ENCODE data around the gene SORCS2. TPM values are rescaled to one million over a fixed set of nuclear protein-coding genes. Genes with fewer than 3 reads are reported as not detected.
A peak's percentile ranks its signal among the peaks of the same experiment; 100 is the strongest.

SORCS2 gene
- total and polyA plus RNA-seq, 2 of the 13 experiments (the other 11 are each of a cell fraction or from before 2014, with no cell fraction given) = 0.82 to 1.0 TPM

DNA sequence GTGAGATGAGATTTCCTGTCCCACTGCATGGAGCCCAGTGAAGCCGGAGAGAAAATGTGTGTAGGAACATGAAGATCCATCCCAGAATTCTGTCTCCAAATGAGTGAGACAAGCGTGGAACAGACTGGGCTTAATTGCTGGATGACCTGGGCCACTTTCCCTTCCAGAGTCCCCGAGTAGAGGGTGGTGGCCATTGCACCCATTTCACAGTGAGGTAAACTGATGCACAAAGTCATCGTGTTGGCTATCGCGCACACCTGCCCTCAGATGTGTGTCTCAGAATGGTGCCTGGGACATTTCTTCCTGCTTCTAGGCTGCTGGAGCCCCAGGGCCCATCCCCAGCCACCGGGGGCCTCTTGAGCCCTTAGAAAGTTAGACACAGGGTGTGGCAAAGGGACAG, 285.4 kb downstream of the SORCS2 start:
- intact Hi-C loops (cut with micrococcal nuclease; ENCODE audit: unreplicated experiment) (no loop called here), in situ Hi-C loops (cut with HindIII; ENCODE audit: extremely low pct_ligation_motif_present, low pct_unique_long_range_greater_than_20kb) (no loop called here)
- no peak for FAIRE-seq
- Histone ChIP-seq H3K36me3 (replicated peaks in 1 of 2; ENCODE audit: control insufficient read depth in 1 of 2, insufficient read depth in 2 of 2, low read length in 2 of 2) (no peaks in the 10 kb centered on the region), H2AFZ (ENCODE audit: low read length) (no peak overlapping the region), H3K9me3 (ENCODE audit: low read length) (no peaks in the 10 kb centered on the region), H3K4me3 (replicated peaks in 1 of 3; ENCODE audit: insufficient read depth in 1 of 3, low read depth in 2 of 3, low read length in 3 of 3) (no peak overlapping the region), H3K4me2 (ENCODE audit: low read depth, low read length) (no peak overlapping the region), H3K79me2 (ENCODE audit: insufficient read depth, low read length) (no peaks in the 10 kb centered on the region), H4K20me1 (ENCODE audit: insufficient read depth, low read length) (no peaks in the 10 kb centered on the region), H3K27ac (ENCODE audit: extremely low read length, insufficient read depth, low read length) (no peak overlapping the region), H3K9ac (ENCODE audit: insufficient read depth, low read depth, low read length) (no peak overlapping the region), H3K4me1 (ENCODE audit: insufficient read depth, low read length) (peaks cover 6% of the 10 kb centered on the region), H3K27me3 (ENCODE audit: control insufficient read depth in 1 of 2, insufficient read depth in 2 of 2, low read length in 2 of 2) (peaks cover 1 to 62% of the 10 kb centered on the region in 2 experiments; a peak in 4 of 5 replicates)
- no peak for ATAC-seq
- TF ChIP-seq ZNF572 (CRISPR knock-in tag; IDR thresholded peaks at IDR 0.05) = no peak
- TF ChIP-seq ZNF629 (CRISPR knock-in tag; conservative IDR thresholded peaks at IDR 0.05) = peak; percentile 79
- CTCF ChIA-PET (ENCODE audit: low intra/inter-chr PET ratio, low total read pairs) = no interaction called here
- POLR2A ChIA-PET = no interaction called here
- 62% methylated on average over 7 of the region's 7 CpGs for WGBS (ENCODE audit: low lambda C conversion rate)
- no TSS peak for BruUV-seq (replicated peaks)
- no peak for DNase-seq (ENCODE audit: low spot score)

DNA sequence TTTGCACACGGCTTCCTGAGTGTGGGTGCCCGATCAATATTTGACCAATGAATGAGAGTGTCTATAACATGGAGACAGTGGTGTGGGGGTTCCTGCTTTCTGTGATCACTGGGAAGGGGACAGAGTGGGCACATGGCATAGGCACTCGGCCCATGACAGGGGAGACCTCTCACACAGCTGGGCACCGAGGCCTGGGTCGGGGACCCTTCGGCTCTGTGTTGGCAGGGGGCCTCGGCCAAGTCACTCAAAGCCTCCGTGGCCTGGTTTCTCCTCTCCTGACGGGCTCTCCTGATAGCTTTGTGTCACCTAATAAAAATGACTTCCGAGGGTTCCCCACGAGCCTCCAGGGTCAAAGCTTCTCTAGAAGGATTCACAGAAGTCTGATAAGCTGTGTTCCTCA, 286.3 kb downstream of the SORCS2 start:
- Histone ChIP-seq H4K20me1 (ENCODE audit: insufficient read depth, low read length) (no peaks in the 10 kb centered on the region), H3K4me2 (ENCODE audit: low read depth, low read length) (no peak overlapping the region), H2AFZ (ENCODE audit: low read length) (no peak overlapping the region), H3K27me3 (ENCODE audit: control insufficient read depth in 1 of 2, insufficient read depth in 2 of 2, low read length in 2 of 2) (peaks cover 3 to 68% of the 10 kb centered on the region in 2 experiments), H3K4me1 (ENCODE audit: insufficient read depth, low read length) (peaks cover 6% of the 10 kb centered on the region), H3K36me3 (replicated peaks in 1 of 2; ENCODE audit: control insufficient read depth in 1 of 2, insufficient read depth in 2 of 2, low read length in 2 of 2) (no peaks in the 10 kb centered on the region), H3K27ac (ENCODE audit: extremely low read length, insufficient read depth, low read length) (no peak overlapping the region), H3K79me2 (ENCODE audit: insufficient read depth, low read length) (no peaks in the 10 kb centered on the region), H3K4me3 (replicated peaks in 1 of 3; ENCODE audit: insufficient read depth in 1 of 3, low read depth in 2 of 3, low read length in 3 of 3) (no peak overlapping the region), H3K9ac (ENCODE audit: insufficient read depth, low read depth, low read length) (no peak overlapping the region), H3K9me3 (ENCODE audit: low read length) (no peaks in the 10 kb centered on the region)
- POLR2A ChIA-PET = no interaction called here
- DNase-seq (ENCODE audit: low spot score) (no peak), ATAC-seq (peak; percentile 23), FAIRE-seq (no peak)
- BruUV-seq (replicated peaks) = no TSS peak
- in situ Hi-C loops (cut with HindIII; ENCODE audit: extremely low pct_ligation_motif_present, low pct_unique_long_range_greater_than_20kb) = no loop called here
- CTCF ChIA-PET (ENCODE audit: low intra/inter-chr PET ratio, low total read pairs) = no interaction called here
- WGBS (ENCODE audit: low lambda C conversion rate) = 10% methylated on average over 3 of the region's 11 CpGs
- intact Hi-C loops (cut with micrococcal nuclease; ENCODE audit: unreplicated experiment) = no loop called here
- TF ChIP-seq YEATS2 (CRISPR knock-in tag; IDR thresholded peaks at IDR 0.05; ENCODE audit: borderline replicate concordance) (no peak), THAP11 (CRISPR knock-in tag; IDR thresholded peaks at IDR 0.05) (no peak), TBX3 (IDR thresholded peaks at IDR 0.05; ENCODE audit: borderline replicate concordance) (no peak), ZNF839 (CRISPR knock-in tag; IDR thresholded peaks at IDR 0.05; ENCODE audit: borderline replicate concordance) (no peak), SUZ12 (IDR thresholded peaks at IDR 0.05; ENCODE audit: low read depth, low read length) (no peak), RFX1 (IDR thresholded peaks at IDR 0.05) (no peak)
- TF ChIP-seq, protein P1, sequence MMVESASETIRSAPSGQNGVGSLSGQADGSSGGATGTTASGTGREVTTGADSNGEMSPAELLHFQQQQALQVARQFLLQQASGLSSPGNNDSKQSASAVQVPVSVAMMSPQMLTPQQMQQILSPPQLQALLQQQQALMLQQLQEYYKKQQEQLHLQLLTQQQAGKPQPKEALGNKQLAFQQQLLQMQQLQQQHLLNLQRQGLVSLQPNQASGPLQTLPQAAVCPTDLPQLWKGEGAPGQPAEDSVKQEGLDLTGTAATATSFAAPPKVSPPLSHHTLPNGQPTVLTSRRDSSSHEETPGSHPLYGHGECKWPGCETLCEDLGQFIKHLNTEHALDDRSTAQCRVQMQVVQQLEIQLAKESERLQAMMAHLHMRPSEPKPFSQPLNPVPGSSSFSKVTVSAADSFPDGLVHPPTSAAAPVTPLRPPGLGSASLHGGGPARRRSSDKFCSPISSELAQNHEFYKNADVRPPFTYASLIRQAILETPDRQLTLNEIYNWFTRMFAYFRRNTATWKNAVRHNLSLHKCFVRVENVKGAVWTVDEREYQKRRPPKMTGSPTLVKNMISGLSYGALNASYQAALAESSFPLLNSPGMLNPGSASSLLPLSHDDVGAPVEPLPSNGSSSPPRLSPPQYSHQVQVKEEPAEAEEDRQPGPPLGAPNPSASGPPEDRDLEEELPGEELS (CRISPR knock-in tag; IDR thresholded peaks at IDR 0.05) = no peak
- TF ChIP-seq, protein P2, sequence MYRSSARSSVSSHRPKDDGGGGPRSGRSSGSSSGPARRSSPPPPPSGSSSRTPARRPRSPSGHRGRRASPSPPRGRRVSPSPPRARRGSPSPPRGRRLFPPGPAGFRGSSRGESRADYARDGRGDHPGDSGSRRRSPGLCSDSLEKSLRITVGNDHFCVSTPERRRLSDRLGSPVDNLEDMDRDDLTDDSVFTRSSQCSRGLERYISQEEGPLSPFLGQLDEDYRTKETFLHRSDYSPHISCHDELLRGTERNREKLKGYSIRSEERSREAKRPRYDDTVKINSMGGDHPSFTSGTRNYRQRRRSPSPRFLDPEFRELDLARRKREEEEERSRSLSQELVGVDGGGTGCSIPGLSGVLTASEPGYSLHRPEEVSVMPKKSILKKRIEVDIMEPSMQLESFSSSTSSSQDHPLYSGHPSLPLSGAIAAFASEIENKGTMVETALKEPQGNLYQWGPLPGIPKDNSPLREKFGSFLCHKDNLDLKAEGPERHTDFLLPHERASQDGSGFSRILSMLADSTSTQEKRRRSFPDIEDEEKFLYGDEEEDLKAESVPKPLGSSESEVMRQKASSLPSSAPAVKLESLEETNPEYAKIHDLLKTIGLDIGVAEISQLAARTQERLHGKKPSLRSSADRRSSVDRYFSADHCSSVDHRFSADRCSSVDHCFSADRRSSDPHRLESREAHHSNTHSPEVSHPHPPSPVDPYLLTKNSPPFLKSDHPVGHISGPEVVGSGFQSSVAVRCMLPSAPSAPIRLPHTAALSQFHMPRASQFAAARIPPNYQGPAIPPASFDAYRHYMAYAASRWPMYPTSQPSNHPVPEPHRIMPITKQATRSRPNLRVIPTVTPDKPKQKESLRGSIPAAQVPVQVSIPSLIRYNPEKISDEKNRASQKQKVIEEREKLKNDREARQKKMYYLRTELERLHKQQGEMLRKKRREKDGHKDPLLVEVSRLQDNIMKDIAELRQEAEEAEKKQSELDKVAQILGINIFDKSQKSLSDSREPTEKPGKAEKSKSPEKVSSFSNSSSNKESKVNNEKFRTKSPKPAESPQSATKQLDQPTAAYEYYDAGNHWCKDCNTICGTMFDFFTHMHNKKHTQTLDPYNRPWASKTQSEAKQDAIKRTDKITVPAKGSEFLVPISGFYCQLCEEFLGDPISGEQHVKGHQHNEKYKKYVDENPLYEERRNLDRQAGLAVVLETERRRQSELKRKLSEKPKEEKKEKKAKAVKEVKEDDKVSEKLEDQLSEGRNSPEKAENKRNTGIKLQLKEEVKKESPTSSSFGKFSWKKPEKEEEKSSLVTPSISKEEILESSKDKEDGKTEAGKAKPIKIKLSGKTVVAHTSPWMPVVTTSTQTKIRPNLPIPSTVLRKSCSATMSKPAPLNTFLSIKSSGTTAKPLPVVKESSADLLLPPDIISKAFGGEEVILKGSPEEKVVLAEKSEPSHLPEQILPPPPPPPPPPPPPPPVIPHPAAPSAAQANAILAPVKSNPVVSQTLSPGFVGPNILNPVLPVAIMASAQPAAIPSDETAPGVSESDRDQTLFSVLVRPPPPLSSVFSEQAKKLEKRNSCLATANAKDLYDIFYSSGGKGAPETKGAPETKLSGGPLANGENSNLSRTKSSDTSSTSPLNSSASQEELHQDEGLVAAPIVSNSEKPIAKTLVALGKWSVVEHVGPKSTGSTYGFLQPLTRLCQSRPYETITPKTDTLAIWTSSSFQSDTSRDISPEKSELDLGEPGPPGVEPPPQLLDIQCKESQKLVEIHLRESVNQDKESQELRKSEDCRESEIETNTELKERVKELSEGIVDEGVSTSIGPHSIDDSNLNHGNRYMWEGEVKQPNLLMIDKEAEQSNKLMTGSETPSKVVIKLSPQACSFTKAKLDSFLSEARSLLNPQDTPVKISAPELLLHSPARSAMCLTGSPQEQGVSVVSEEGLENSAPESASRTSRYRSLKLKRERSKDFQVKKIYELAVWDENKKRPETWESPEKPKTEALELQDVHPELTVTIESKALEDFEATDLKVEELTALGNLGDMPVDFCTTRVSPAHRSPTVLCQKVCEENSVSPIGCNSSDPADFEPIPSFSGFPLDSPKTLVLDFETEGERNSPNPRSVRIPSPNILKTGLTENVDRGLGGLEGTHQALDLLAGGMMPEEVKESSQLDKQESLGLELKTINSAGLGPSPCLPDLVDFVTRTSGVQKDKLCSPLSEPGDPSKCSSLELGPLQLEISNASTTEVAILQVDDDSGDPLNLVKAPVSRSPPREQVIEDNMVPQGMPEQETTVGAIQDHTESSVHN (CRISPR knock-in tag; IDR thresholded peaks at IDR 0.05) = no peak
